WTC11 (cell line): ENCODE measurements around the gene GMPR2. TPM values are rescaled to one million over a fixed set of nuclear protein-coding genes. Genes with fewer than 3 reads are reported as not detected.
A peak's percentile ranks its signal among the peaks of the same experiment; 100 is the strongest.
"Not testable (repeated sequence)": the region's sequence is repeated elsewhere in the genome, so short reads cannot be mapped to it uniquely, and the experiment has no call there.

ENCODE experiments used
- ATAC-seq: fragments of 200-7000 bp; cut with Tn5 transposase; 2 replicates; pipeline ENCODE4 v1.10.0; 2021; ENCODE audit warnings: mild to moderate bottlenecking, moderate library complexity
- CTCF ChIA-PET: fragments of 300-600 bp; sonication (Branson Sonifier 250); formaldehyde crosslinking; loops from one replicate; lab custom pipeline; 2021; ENCODE audit warnings: antibody characterized with exemption; lab: Charles Lee
- POLR2A ChIA-PET: fragments of 350-600 bp; sonication (Branson Sonifier 250); formaldehyde crosslinking; loops from one replicate; lab custom pipeline; 2021; ENCODE audit warnings: antibody characterized with exemption; lab: Charles Lee
- DNase-seq: peaks from one replicate; pipeline ENCODE4 v3.0.0; 2021; ENCODE audit warnings: low spot score
- H3K27ac Mint-ChIP-seq: 2 replicates; pipeline ENCODE4 v1.8.0; 2021; ENCODE audit warnings: mixed read lengths
- H3K27me3 Mint-ChIP-seq: 2 replicates; pipeline ENCODE4 v1.8.0; 2021; ENCODE audit warnings: low read depth, mild to moderate bottlenecking, moderate library complexity, mixed read lengths
- H3K36me3 Mint-ChIP-seq: 2 replicates; pipeline ENCODE4 v1.8.0; 2021; ENCODE audit warnings: mixed read lengths
- H3K4me1 Mint-ChIP-seq: 2 replicates; pipeline ENCODE4 v1.8.0; 2022; ENCODE audit warnings: mixed read lengths
- H3K4me3 Mint-ChIP-seq: 2 replicates; pipeline ENCODE4 v1.8.0; 2021; ENCODE audit warnings: mild to moderate bottlenecking, moderate library complexity, mixed read lengths
- H3K9me3 Mint-ChIP-seq: 2 replicates; pipeline ENCODE4 v1.8.0; 2021; ENCODE audit warnings: mixed read lengths
- ATF1 ChIP-seq: sonication (generic); formaldehyde crosslinking; IDR thresholded peaks from 2 replicates; pipeline ENCODE4 v1.8.1; 2023; ENCODE audit warnings: mild to moderate bottlenecking, moderate library complexity, missing genetic modification reagents
- E2F1 ChIP-seq: sonication (generic); formaldehyde crosslinking; IDR thresholded peaks from 2 replicates; pipeline ENCODE4 v1.8.0; 2022; ENCODE audit warnings: mild to moderate bottlenecking, missing genetic modification reagents
- ERG ChIP-seq: fragments of 250-450 bp; sonication (Bioruptor Pico); IDR thresholded peaks from 2 replicates; pipeline ENCODE4 v1.8.0; 2021; ENCODE audit warnings: mild to moderate bottlenecking
- MXD4 ChIP-seq: fragments of 250-450 bp; sonication (Bioruptor Pico); IDR thresholded peaks from 2 replicates; pipeline ENCODE4 v1.8.0; 2021; ENCODE audit warnings: mild to moderate bottlenecking, moderate library complexity, borderline replicate concordance
- MYBL2 ChIP-seq: sonication (generic); formaldehyde crosslinking; IDR thresholded peaks from 2 replicates; pipeline ENCODE4 v1.8.1; 2023; ENCODE audit warnings: mild to moderate bottlenecking, moderate library complexity, missing genetic modification reagents
- NR2C2 ChIP-seq: sonication (generic); formaldehyde crosslinking; IDR thresholded peaks from 2 replicates; pipeline ENCODE4 v1.8.0; 2022; ENCODE audit warnings: mild to moderate bottlenecking, missing genetic modification reagents
- OVOL2 ChIP-seq: fragments of 250-450 bp; sonication (Bioruptor Pico); IDR thresholded peaks from 2 replicates; pipeline ENCODE4 v1.9.0; 2021; ENCODE audit warnings: mild to moderate bottlenecking, borderline replicate concordance
- RELA ChIP-seq: sonication (generic); formaldehyde crosslinking; IDR thresholded peaks from 2 replicates; pipeline ENCODE4 v1.8.1; 2022; ENCODE audit warnings: missing genetic modification reagents, mild to moderate bottlenecking, borderline replicate concordance
- SMAD3 ChIP-seq: sonication (generic); formaldehyde crosslinking; IDR thresholded peaks from 2 replicates; pipeline ENCODE4 v1.8.0; 2022; ENCODE audit warnings: missing genetic modification reagents, mild to moderate bottlenecking, borderline replicate concordance
- SOX15 ChIP-seq: fragments of 250-450 bp; sonication (Bioruptor Pico); IDR thresholded peaks from 2 replicates; pipeline ENCODE4 v1.9.0; 2021; ENCODE audit warnings: mild to moderate bottlenecking
- TEAD1 ChIP-seq: sonication (generic); formaldehyde crosslinking; IDR thresholded peaks from 2 replicates; pipeline ENCODE4 v1.8.0; 2022; ENCODE audit warnings: mild to moderate bottlenecking, missing genetic modification reagents
- USF2 ChIP-seq: sonication (generic); formaldehyde crosslinking; IDR thresholded peaks from 2 replicates; pipeline ENCODE4 v1.8.1; 2023; ENCODE audit warnings: mild to moderate bottlenecking, missing genetic modification reagents, moderate library complexity
- ZNF219 ChIP-seq: sonication (generic); formaldehyde crosslinking; IDR thresholded peaks from 2 replicates; pipeline ENCODE4 v1.8.0; 2023; ENCODE audit warnings: missing genetic modification reagents, mild to moderate bottlenecking, borderline replicate concordance
- ZNF423 ChIP-seq: fragments of 250-450 bp; sonication (Bioruptor Pico); IDR thresholded peaks from 2 replicates; pipeline ENCODE4 v2.1.2; 2022; ENCODE audit warnings: mild to moderate bottlenecking, moderate library complexity
- ZSCAN18 ChIP-seq: fragments of 250-450 bp; sonication (Bioruptor Pico); IDR thresholded peaks from 2 replicates; pipeline ENCODE4 v2.1.2; 2022; ENCODE audit warnings: mild to moderate bottlenecking, moderate library complexity
- total RNA-seq: library from RNA; stranded (reverse); gene quantifications from 3 replicates; pipeline ENCODE4 v1.2.3, GENCODE V29; 2021

Gene GMPR2
- total RNA-seq, 1 experiment from 2014 or later: 82.3 TPM

- DNase-seq: no peak
- POLR2A ChIA-PET: no interaction called here
- peaks cover 13% of the 10 kb centered on the region for H3K4me1 Mint-ChIP-seq
- ATAC-seq: no peak
- CTCF ChIA-PET: interaction anchor here (4.0 to 5.1 kb wide), 3 partner anchors 30 to 69 kb away, joined by 77 to 165 read pairs (median 97); partner anchors contain the start of genes CIDEB, DHRS1, LTB4R and LTB4R2
- no peaks in the 10 kb centered on the region for H3K9me3 Mint-ChIP-seq
- H3K36me3 Mint-ChIP-seq: peaks cover 51% of the 10 kb centered on the region
- TF ChIP-seq SOX15 (no peak), TEAD1 (CRISPR knock-in tag) (no peak), ZNF219 (no peak), USF2 (CRISPR knock-in tag) (no peak), OVOL2 (CRISPR knock-in tag) (no peak), ERG (no peak), MYBL2 (no peak), NR2C2 (CRISPR knock-in tag) (no peak)
- peaks cover 10% of the 10 kb centered on the region for H3K27me3 Mint-ChIP-seq
- peak overlapping the region; percentile 93 for H3K4me3 Mint-ChIP-seq
- H3K27ac Mint-ChIP-seq: no peak overlapping the region
Observed at GRCh38 chr14:24240110-24240918, 7.6 kb downstream of the GMPR2 start.

GRCh38 chr14:24241829-24242443 lies 9.2 kb downstream of the GMPR2 start:
- peak overlapping the region; percentile 97 for H3K27ac Mint-ChIP-seq
- no peaks in the 10 kb centered on the region for H3K9me3 Mint-ChIP-seq
- peak; percentile 95 for DNase-seq
- no peak for TF ChIP-seq ATF1 (CRISPR knock-in tag)
- 0 out of 2 replicates have a peak, but pooled peaks have one; percentile 29 for TF ChIP-seq ZNF219
- peaks cover 12% of the 10 kb centered on the region for H3K27me3 Mint-ChIP-seq
- POLR2A ChIA-PET: interaction anchor here (0.6 to 2.2 kb wide), 22 partner anchors 9 to 190 kb away, joined by 3 to 21 read pairs (median 5); partner anchors contain the start of genes CHMP4A, CIDEB, DHRS1 and GMPR2
- CTCF ChIA-PET: interaction anchor here (0.7 to 5.1 kb wide), 45 partner anchors 9 to 207 kb away, joined by 3 to 165 read pairs (median 5); partner anchors contain the start of genes ADCY4, CBLN3, CHMP4A and CIDEB
- peaks cover 37% of the 10 kb centered on the region for H3K36me3 Mint-ChIP-seq
- peak overlapping the region; percentile 93 for H3K4me3 Mint-ChIP-seq
- peaks cover 13% of the 10 kb centered on the region for H3K4me1 Mint-ChIP-seq
- peak; percentile 85 for ATAC-seq

GRCh38 chr14:24243336-24243836 lies 10.7 kb downstream of the GMPR2 start:
- ChIA-PET POLR2A (interaction anchor here (0.6 to 2.2 kb wide), 10 partner anchors 28 to 188 kb away, joined by 3 to 21 read pairs (median 8); partner anchors contain the start of genes CHMP4A, DHRS1, IPO4 and LTB4R), CTCF (interaction anchor here (0.6 to 5.1 kb wide), 28 partner anchors 8 to 1286 kb away, joined by 3 to 165 read pairs (median 10); partner anchors contain the start of genes ADCY4, CBLN3, CHMP4A and CIDEB)
- ATAC-seq (no peak; the same call in 1 of the 2 replicates), DNase-seq (no peak)
- Mint-ChIP-seq H3K9me3 (no peaks in the 10 kb centered on the region), H3K27me3 (peaks cover 23% of the 10 kb centered on the region), H3K4me1 (peaks cover 13% of the 10 kb centered on the region), H3K27ac (peak overlapping the region; percentile 97), H3K4me3 (peak overlapping the region; percentile 93), H3K36me3 (peaks cover 23% of the 10 kb centered on the region)
- no peak for TF ChIP-seq ZSCAN18 (CRISPR knock-in tag)
- TF ChIP-seq E2F1 (CRISPR knock-in tag): no peak
- no peak for TF ChIP-seq SMAD3 (CRISPR knock-in tag)
- TF ChIP-seq RELA (CRISPR knock-in tag): no peak
- no peak for TF ChIP-seq NR2C2 (CRISPR knock-in tag)
- TF ChIP-seq MXD4 (CRISPR knock-in tag): no peak
- TF ChIP-seq ZNF423 (CRISPR knock-in tag): no peak
- TF ChIP-seq, all 79 proteins: peak for 0

GRCh38 chr14:24245350-24245749 lies 12.6 kb downstream of the GMPR2 start:
- peaks cover 13% of the 10 kb centered on the region for H3K4me1 Mint-ChIP-seq
- CTCF ChIA-PET: interaction anchor here (1.5 to 4.7 kb wide), 4 partner anchors 25 to 62 kb away, joined by 4 to 77 read pairs (median 12); partner anchors contain the start of genes CIDEB and RABGGTA
- H3K4me3 Mint-ChIP-seq, H3K9me3 Mint-ChIP-seq, DNase-seq, ATAC-seq, POLR2A ChIA-PET, H3K27ac Mint-ChIP-seq, H3K36me3 Mint-ChIP-seq: not testable (repeated sequence)
- peaks cover 23% of the 10 kb centered on the region for H3K27me3 Mint-ChIP-seq
